ENCODE results near the gene ZNF774. TPM values are rescaled to one million over a fixed set of nuclear protein-coding genes. Genes with fewer than 3 reads are reported as not detected.

Gene ZNF774
- total RNA-seq, 4 donors from 2014 or later: 0.36 to 1.8 (median 1.1) TPM

GRCh38 chr15:90354986-90355385, 2.9 kb downstream of the ZNF774 start:
- no peak for ATAC-seq (ENCODE audit: low FRiP score)
- DNase-seq (ENCODE audit: low spot score): no peak
- no peak for TF ChIP-seq CTCF (IDR thresholded peaks at IDR 0.05)

- no peak for TF ChIP-seq CTCF (IDR thresholded peaks at IDR 0.05)
- ATAC-seq (ENCODE audit: low FRiP score) (no peak), DNase-seq (ENCODE audit: low spot score) (no peak)
These were observed 6.3 kb downstream of the ZNF774 start for GRCh38 chr15:90358124-90359033.

- TF ChIP-seq CTCF (IDR thresholded peaks at IDR 0.05): no peak
- DNase-seq (ENCODE audit: low spot score): no peak
- no peak for ATAC-seq (ENCODE audit: low FRiP score)
These were observed 8.7 kb downstream of the ZNF774 start for GRCh38 chr15:90360746-90361145.

DNA sequence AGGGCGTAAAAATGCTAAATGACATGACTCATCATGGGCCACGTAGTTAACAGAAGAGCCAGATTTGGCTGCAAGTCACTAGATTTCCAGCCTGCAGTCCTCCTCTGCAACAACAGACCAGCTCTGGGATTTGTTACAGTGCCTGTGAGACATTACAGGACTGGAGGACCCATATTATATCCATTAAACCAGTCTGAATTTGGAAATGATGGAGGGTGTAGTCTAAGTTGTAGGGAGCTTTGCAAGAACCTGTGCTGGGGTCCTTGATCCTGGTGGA, 10.8 kb downstream of the ZNF774 start:
- DNase-seq (ENCODE audit: low spot score) (no peak), ATAC-seq (ENCODE audit: low FRiP score) (peak; percentile 74)
- no peak for TF ChIP-seq CTCF (IDR thresholded peaks at IDR 0.05)

DNA sequence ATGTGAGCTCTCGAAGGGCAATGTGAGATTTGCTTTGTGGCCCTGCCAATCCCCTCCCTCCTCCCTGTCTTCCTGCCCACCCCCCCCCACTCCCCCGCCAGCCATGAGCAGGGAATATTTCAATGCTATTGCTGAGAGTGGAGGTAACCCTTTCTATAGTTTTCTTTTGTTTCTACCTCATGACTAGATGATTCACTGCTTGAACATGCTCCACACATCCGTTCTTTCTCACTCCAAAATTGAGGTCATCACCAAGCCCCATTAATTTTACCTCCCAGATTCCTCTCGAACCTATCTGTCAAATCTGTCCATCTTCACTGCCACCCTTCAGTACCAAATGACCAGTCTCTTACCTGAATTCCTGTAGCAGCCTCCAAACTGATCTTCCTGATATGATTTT, 12.2 kb downstream of the ZNF774 start:
- TF ChIP-seq CTCF (IDR thresholded peaks at IDR 0.05): no peak
- ATAC-seq (ENCODE audit: low FRiP score) (peak; percentile 48), DNase-seq (ENCODE audit: low spot score) (no peak)

- TF ChIP-seq CTCF (IDR thresholded peaks at IDR 0.05): no peak
- no peak for ATAC-seq (ENCODE audit: low FRiP score)
- DNase-seq (ENCODE audit: low spot score): no peak
These were observed 13.5 kb downstream of the ZNF774 start for GRCh38 chr15:90365414-90366055.

DNA sequence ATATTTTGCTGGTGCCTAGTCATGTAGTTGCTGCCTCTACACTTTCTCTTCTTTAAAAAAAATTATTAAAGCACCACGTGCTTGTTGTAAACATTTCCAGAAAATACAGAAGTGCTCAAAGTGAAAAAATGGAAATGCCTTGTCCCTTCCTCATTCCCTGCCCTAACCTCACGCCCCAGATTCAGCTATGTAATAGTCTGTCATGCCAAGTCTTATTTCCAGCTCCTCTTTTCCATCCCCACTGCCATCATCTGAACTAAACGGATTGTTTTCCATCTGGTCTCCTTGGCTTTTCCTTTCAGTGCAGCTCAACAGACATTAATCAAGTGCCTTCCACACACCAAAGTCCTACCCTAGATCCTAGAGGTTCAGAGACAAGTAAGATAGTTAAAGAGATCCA, 15.5 kb downstream of the ZNF774 start:
- ATAC-seq (ENCODE audit: low FRiP score) (peak; percentile 42), DNase-seq (ENCODE audit: low spot score) (no peak)
- no peak for TF ChIP-seq CTCF (IDR thresholded peaks at IDR 0.05)
